HG03378 (cell line): ENCODE results near the gene APOBR.
"Not testable (repeated sequence)": the region's sequence is repeated elsewhere in the genome, so short reads cannot be mapped to it uniquely, and the experiment has no call there.

Experiments used
- ATAC-seq: cut with Tn5 transposase; IDR thresholded peaks from one replicate; pipeline ENCODE4 v1.9.1; 2021; ENCODE audit warnings: mild to moderate bottlenecking, moderate library complexity; ENCODE audit not compliant: unreplicated experiment

APOBR gene, protein sequence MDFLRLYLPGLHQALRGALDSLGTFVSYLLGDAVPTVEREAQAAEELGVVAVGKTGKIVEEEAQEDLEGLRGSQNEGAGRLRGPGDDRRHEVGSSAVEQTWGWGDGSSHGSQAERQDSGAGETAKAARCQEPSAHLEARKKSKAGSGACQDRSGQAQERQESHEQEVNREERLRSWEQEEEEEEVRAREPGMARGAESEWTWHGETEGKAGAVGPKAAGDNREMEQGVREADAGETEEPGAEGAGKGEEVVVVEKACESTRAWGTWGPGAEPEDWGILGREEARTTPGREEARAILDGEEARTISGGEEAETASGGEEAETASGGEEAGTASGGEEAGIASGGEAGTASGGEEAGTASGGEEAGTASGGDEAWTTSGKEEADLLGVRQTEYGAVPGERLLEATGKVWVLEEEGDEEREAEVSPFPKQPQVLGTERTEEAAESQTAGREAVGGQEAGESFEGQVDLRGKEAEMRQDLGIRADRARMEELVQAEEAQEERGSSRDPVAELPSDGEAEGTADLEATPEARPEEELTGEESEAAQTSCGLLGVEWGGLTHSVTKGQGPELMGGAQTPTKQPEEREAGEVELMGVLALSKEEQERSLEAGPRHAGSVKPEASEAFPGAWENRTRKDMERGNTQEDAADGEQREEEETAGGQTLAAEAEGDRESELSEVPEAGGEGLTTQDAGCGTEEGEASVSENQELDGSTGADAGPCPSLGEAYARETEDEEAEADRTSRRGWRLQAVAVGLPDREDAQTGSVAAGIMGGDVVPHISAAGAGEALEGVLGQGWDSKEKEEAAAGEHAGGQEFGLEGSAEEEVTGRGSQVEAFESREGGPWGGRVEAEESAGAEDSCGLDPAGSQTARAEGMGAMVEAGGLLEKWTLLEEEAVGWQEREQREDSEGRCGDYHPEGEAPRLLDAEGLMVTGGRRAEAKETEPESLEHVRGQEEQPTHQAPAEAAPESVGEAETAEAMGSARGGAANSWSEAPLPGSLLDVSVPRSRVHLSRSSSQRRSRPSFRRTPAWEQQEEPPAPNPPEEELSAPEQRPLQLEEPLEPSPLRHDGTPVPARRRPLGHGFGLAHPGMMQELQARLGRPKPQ

DNA sequence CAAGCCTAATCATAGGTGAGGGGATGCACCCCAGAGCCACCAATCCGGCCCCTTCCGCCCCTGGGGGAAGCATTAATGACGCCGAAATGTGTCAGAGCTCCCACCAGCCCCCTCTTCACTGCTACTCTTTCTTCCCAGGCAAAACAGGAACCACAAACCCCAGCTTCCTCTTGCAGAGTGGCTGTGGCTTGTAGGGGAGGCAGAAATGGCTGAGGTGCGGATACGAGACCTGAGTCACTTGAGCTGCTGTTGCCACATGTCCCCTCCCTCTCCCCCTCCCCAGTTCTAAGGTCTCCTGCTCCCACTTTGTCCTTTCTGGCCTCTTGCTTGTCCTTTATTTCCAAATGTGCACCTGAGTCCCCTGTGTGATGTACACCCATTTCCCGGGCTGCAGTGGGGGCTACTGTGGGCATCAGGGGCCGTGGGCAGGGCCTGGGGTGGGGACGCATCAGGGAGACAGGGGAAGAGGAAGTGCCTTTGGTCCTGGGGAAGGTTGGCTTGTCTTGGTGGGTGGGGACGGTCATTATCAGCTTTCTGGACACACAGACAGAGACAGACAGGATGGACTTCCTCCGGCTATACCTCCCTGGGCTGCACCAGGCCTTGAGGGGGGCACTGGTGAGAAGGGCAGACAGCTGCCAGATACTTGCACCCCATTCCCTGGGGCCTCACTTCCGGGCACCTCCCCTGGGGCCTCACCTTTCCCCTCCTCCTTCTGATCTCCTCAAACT is at the start of gene APOBR:
TSS of gene APOBR (plus strand) at position 523 of the 731 bp plus-strand sequence. CDS start at position 562, 39 bp downstream.
- peak; percentile 46 for ATAC-seq

DNA sequence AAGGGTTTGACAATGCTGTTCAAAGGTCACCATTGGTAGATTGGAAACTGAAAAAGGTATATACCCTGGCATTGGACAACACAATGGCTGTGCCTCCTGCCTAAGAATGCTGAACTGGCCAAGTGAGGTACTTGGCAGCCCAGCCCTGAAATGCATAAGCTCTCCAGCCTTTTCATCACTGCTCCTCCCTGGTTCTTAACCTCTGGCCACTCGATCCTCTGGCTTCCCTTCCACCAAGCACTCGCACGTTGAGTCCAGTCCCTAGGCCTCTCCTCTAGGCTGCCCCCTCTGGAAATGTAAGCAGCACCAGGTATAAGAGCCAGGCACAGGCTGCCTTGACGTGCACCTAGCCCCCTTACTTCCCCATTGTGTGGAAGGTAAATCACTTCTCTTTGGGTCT is 48.1 kb upstream of the APOBR start:
- ATAC-seq, result not testable (repeated sequence)

DNA sequence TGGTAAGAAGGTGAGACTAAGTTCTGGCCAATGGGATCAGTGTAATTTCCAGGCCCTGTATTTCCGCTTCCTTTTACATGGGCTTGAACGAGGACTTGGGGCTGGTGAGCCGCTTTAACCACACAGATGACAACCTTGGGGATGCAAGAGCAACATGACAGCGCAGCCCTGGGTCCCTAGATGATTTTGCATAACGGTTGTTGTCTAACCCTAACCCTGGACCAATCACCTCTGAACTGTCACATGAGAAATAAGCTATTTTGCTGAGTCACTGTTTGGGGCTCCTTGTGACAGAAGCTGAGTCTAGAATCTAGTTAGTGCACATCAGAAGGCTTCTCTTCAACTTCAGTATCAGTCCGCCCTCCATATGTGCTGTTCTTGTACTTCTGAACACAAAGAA is 47.4 kb upstream of the APOBR start:
- not testable (repeated sequence) for ATAC-seq

DNA sequence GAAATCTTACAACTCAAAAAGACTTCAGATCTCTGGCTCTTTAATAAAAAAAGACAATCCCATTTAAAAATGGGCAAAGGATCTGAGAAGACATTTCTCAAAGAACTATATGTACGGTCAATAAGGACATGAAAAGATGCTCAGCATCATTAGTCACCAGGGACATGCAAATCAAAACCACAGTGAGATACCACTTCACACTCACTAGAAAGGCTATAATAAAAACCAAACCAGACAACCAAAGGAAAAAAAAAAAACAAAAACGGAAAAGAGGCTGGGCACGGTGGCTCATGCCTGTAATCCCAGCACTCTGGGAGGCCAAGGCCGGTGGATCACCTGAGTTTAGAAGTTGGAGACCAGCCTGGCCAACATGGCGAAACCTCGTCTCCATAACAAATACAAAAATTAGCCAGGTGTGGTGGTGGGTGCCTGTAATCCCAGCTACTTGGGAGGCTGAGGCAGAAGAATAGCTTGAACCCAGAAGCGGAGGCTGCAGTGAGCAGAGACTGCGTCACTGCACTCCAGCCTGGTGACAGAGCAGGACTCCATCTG is 20.7 kb upstream of the APOBR start:
- ATAC-seq, result no peak

DNA sequence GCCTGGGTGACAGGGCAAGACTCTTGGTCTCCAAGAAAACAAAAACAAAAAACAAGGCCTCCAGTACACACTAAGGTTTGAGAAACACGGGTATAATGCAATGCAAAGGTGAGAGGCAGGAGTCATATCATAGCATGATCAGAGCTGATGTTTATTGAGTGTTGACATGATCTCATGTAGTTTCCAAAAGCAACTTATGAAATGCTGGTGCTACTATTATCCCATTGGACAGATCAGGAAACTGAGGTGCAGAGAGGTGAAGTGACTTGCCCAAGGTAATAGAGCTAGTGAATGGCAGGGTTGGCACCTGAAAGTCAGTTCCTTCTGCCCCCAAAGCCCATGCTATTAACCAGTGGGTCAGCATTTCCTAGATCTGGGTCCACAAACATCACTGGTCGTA is 19.2 kb upstream of the APOBR start:
- ATAC-seq, result no peak

DNA sequence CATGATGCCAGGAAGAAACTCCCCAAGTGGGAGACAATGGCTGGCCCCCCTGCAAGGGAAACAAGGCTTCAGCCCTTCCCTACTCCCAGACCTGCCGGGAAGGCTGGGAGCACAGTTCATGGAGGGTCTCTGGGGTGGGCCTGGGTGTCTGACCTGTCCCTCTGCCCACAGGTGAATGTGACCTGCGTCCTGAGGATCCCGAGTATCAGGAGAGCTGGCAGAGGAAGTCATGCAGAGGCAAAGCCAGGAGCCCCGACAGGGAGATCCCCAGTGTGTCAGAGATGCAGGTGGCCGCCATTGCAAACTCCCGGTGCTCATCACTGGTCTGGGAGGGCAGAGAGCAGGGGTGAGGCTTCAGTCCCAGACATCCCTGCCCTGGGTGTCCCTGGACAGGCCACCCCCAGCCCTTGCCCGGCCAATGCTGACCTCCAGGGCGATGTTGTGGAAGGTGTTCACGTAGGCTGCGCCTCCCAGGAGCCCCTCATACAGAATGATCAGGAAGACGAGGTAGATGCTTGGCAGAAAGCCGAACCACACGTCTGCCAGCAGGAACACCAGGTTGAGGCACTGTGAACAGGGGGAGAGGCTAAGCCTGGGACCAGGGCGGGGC is 17.0 kb upstream of the APOBR start:
- no peak for ATAC-seq

DNA sequence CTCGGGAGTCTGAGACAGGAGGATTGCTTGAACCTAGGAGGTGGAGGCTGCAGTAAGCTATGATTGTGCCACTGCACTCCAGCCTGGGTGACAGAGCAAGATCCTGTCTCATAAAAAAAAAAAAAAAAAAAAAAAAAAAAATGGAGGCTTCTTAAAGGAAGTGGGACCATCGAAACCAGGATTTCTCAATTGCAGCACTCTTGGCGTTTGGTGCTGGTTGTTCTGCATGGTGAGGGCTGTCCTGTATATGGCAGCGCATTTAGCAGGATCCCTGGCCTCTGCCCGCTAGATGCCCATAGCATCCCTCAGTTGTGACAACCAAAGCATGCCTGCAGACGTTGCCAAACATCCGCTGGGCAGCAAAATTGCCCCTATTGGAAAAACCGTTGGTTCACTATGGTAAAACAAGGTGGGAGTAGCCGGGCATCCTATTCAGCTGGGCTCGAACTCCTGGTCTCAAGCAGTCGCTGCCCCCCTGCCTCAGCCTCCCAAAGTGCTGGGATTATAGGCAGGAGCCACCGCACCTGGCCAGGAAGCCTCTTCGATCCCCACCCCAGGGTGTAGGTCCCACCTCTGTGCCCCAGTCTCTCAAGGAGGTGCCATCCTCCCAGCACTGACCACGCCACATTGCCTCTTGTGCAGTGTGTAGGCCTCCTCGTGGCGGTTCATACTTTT is 15.8 kb upstream of the APOBR start:
- ATAC-seq, result no peak

DNA sequence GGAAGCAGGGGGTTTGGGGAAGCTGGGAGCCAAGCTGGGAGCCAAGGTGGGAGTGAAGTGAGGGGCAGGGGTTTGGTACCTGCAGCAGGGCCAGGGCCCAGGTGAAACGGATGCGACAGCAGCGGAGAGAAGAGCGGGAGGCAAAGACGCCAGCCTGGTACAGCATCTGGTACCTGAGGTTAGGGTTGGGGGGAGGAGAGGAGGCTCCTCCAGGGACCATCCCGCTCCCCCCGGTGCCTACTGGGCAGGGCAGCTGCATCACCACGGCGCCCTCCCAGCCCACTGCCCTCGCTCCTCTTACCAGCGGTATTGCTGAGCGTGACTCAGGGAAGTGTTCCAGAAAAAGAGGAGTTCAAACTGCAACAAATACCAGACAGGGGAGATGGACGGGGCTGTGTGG is 12.4 kb upstream of the APOBR start:
- ATAC-seq, result no peak

DNA sequence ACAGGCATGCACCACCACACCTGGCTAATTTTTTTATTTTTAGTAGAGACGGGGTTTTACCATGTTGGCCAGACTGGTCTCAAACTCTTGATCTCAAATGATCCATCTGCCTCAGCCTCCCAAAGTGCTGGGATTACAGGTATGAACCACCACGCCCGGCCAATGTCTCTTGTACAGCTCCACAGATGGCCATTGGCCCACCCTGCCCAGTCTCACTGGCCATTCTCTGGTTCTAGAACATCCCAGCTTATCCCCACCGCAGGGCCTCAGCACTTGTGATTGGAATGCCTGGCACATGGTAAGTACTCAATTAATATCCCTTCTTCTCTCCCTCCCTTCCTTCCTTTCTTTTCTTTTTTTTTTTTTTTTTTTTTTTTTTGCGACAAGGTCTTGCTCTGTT is 11.1 kb upstream of the APOBR start:
- ATAC-seq, result not testable (repeated sequence)

DNA sequence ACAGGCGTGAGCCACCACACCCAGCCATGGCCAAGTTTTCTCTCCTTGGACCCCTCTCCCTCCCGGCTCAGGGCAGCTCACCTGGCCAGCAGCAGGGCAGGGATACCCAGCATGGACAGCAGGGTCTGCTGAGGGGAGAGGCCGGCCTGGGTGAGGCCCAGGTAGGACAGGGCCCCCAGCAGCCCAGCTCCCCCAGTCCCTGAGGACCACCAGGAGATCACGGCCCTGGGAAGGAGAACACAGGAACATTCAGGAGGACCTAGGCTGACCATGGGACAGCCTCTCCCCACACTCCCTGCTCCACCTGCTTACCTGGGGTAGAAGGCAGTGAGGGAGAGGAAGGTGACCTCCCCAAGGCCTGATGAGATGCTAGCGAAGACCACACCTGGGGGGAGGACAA is 8.2 kb upstream of the APOBR start:
- no peak for ATAC-seq

DNA sequence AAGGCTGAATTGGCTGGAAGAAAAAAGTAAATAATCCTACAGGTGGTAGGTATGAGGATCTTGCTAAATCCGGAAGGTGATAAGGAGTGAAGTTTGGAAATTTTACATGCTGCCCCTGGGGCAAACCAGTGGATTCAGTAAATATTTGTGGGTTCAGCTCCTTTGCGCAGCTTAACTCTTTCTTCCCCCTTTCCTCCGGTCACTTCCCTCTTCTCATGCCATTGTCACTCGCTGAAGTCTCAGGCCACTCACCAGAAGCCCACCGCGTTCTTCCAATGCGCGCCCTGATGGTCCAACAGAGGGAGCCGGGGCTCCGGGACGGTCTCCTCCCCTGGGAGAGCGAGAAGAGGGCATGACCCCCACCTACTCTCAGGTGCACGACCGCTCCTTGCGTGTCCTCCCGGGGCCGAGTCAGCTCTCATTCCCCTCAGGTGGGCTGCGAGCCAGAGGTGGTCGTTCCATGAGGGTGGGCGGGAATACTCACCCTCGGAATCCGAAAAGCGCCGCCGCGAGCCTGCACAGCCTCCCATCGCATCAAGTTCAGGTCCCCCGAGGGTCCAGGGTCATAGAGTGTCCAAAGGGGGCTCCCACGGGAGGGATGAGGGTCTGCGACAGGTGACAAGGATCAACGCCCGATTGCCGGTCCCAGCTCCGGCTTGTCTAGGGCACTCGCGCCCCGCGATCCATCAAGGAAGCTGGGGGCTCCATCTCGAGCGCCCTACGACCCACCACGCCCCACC is 3.0 kb upstream of the APOBR start:
- ATAC-seq, result peak; percentile 4

DNA sequence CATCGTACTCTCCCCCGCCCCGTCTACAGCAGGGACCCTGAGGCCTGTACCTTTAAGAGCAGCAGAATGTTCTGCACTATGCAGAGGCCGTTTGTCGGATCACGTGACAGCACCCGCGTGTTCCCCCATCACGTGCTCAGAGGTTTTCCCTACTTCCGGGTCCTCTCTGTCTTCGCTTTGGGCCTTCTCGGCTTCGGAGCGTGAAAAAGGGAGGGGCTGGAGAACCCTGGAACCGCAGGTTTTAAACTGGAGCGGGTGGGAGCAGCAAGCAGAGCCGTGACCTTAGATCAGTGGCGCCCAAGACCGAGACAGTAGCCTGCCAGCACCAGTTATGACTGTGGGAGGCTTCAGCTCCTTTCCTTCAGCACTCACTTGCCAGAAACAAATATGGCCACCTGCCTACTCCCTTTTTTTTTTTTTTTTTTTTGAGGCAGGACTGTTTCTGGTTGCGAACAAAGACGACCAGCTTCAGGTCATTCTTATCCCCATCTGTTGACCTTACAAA is 2.4 kb upstream of the APOBR start, which contains the start of gene CLN3:
TSS of gene CLN3 (minus strand) at position 105 of the 505 bp plus-strand sequence. CDS start 315 bp downstream, outside the sequence.
- ATAC-seq, result peak; percentile 61

DNA sequence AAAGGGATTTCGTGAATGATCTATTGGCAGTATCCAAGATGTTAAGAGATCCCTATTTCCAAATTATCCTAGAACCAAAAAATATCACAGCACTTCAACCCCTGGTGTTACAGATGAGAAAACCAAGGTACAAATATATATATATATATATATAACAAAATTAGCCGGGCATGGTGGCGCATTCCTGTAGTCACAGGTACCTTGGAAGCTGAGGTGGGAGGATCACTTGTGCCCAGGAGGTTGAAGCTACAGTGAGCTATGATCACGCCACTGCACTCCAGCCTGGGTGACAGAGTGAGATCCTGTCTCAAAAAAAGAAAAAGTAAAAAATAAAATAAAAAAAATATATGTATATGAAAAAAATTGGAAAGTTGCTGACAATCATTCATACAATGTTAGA is 1.9 kb upstream of the APOBR start:
- no peak for ATAC-seq

DNA sequence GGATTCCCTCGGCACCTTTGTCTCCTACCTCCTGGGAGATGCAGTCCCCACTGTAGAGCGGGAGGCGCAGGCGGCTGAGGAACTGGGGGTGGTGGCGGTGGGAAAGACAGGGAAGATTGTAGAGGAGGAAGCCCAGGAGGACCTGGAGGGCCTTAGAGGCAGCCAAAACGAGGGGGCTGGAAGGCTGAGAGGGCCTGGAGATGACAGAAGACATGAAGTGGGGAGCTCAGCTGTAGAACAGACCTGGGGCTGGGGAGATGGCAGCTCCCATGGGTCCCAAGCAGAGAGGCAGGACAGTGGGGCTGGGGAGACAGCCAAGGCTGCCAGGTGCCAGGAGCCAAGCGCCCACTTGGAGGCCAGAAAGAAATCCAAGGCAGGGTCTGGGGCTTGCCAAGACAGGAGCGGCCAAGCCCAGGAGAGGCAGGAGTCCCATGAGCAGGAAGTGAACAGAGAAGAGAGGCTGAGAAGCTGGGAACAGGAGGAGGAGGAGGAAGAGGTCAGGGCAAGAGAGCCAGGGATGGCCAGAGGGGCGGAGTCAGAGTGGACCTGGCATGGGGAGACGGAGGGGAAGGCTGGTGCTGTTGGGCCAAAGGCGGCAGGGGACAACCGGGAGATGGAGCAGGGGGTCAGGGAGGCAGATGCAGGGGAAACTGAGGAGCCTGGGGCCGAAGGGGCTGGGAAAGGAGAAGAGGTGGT is 803 bp downstream of the APOBR start:
- no peak for ATAC-seq

DNA sequence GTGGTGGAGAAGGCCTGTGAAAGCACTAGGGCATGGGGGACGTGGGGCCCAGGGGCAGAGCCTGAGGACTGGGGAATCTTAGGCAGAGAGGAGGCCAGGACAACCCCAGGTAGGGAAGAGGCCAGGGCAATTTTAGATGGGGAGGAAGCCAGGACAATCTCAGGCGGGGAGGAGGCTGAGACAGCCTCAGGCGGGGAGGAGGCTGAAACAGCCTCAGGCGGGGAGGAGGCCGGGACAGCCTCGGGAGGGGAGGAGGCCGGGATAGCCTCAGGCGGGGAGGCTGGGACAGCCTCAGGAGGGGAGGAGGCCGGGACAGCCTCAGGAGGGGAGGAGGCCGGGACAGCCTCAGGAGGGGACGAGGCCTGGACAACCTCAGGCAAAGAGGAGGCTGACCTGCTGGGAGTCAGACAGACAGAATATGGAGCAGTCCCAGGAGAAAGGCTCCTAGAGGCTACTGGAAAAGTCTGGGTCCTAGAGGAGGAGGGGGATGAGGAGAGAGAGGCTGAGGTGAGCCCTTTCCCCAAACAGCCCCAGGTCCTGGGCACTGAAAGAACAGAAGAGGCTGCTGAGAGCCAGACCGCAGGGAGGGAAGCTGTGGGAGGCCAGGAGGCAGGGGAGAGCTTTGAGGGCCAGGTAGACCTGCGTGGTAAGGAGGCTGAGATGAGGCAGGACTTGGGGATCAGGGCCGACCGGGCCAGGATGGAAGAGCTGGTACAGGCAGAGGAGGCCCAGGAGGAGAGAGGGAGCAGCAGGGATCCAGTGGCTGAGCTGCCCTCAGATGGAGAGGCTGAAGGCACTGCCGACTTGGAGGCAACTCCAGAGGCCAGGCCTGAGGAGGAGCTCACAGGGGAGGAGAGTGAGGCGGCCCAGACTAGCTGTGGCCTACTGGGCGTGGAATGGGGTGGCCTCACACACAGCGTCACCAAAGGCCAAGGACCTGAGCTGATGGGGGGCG is 1.6 kb downstream of the APOBR start:
- ATAC-seq, result no peak

DNA sequence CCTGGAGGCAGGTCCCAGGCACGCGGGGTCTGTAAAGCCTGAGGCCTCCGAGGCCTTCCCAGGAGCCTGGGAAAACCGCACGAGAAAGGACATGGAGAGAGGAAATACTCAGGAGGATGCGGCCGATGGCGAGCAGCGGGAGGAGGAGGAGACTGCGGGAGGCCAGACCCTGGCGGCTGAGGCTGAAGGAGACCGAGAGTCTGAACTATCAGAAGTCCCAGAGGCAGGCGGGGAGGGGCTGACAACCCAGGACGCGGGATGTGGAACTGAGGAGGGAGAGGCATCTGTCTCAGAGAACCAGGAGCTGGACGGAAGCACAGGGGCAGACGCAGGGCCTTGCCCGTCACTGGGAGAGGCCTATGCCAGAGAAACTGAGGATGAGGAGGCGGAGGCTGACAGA is 2.4 kb downstream of the APOBR start:
- ATAC-seq, result no peak

DNA sequence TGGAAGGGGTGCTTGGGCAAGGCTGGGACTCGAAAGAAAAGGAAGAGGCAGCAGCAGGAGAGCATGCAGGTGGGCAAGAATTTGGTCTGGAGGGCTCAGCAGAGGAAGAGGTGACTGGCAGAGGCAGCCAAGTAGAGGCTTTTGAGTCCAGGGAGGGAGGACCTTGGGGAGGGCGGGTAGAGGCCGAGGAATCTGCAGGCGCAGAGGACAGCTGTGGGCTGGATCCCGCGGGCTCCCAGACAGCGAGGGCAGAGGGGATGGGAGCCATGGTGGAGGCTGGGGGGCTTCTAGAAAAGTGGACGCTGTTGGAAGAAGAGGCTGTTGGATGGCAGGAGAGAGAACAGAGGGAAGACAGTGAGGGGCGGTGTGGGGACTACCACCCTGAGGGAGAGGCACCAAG is 2.9 kb downstream of the APOBR start:
- no peak for ATAC-seq
